HG03060 (cell line): ENCODE measurements around the gene SPATA31C1.
"Not testable (repeated sequence)": the region's sequence is repeated elsewhere in the genome, so short reads cannot be mapped to it uniquely, and the experiment has no call there.

Experiments used
- ATAC-seq: cut with Tn5 transposase; IDR thresholded peaks from one replicate; pipeline ENCODE4 v1.9.1; 2021; ENCODE audit warnings: low read depth, moderate number of reproducible peaks; ENCODE audit not compliant: unreplicated experiment

The SPATA31C1 gene

GRCh38 chr9:87886210-87886932, 31.4 kb upstream of the SPATA31C1 start:
- no peak for ATAC-seq

- ATAC-seq: no peak
Observed at GRCh38 chr9:87886933-87887505, 30.7 kb upstream of the SPATA31C1 start.

DNA sequence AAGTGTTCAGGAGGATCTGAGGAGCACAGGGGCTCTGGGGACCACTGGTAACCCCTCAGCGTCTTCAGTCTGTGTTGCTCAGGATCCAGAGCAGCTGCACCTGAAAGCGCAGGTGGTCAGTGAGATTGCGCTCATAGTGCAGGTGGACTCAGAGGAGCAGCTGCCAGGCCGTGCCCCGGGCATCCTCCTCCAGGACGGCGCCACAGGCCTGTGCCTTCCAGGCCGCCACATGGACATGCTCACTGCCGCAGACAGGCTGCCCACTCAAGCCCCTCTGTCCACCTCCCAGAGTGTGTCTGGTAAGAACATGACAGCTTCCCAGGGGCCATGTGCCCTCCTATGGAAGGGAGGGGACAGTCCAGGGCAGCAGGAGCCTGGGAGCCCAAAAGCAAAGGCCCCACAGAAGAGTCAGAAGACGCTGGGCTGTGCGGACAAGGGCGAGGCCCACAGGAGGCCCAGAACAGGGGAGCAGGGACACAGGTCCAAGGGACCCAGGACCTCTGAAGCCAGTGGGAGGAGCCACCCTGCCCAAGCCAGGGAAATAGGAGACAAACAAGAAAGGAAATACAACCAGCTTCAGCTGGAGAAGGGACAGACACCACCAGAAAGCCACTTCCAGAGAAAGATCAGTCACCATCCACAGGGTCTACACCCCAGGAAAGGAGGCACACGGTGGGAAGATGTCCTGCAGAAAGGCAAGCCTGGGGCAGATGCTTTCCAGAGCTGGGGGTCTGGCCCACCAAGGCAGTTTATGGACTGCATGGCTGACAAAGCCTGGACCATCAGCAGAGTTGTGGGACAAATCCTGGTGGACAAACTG, 29.9 kb upstream of the SPATA31C1 start:
- no peak for ATAC-seq

DNA sequence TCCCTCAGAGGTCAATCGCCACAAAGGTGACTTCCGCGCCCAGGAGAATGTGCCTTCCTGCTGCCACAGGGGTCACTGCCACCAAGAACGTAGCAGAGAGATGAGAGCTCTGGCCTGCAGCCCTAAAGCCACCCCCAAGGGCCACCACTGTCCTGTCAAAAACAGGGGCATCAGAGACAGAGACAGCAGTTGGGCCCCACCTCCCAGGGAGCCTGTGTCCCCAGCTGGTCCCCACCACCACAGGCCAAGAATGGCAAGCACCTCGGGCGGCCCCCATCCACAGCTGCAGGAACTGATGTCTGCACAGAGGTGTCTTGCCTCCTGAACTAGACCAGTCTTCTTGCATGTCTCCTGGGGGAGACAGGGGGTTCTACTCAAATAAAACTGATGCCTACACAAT, 29.3 kb upstream of the SPATA31C1 start:
- ATAC-seq: no peak

- ATAC-seq: no peak
Observed at GRCh38 chr9:87889065-87889881, 28.5 kb upstream of the SPATA31C1 start.

DNA sequence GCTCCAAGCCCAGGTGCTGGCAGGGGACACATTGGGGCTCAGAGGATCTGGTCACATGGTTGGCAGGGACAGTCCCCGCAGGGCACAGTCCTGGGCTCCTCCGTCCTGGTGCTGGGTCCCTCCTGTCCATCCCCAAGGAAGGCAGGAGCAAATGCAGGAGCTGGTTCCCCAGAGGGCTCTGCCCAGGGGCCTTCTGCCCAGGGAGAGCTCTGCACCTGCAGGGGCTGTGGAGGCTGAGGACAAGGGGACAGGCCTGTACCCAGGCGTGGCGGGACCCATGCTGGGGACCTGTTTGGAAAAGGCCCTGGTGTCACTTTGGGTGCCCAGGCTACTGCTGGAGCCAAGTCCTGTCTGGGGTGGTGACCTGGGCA, 27.9 kb upstream of the SPATA31C1 start:
- ATAC-seq: no peak

- ATAC-seq: no peak
Observed at GRCh38 chr9:87890837-87891236, 26.9 kb upstream of the SPATA31C1 start.

DNA sequence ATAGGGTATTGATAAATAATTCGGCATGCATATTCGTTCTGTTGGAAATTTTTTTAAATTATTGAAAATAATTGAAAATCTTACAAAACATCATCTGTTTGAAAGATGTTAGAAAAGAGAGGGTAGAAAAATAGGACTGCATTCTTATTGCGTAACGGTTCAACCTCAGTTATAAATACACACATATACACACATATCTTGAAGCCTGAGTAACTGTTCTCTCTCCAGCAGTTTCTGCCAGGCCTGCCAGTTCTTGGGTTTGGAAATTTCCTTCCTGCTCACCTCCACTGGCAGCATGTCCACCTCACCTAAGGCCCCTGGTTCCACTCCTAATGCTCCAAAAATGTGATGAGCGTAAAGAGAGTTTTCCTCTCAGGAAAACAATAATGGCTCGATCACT, 26.0 kb upstream of the SPATA31C1 start:
- ATAC-seq: no peak

DNA sequence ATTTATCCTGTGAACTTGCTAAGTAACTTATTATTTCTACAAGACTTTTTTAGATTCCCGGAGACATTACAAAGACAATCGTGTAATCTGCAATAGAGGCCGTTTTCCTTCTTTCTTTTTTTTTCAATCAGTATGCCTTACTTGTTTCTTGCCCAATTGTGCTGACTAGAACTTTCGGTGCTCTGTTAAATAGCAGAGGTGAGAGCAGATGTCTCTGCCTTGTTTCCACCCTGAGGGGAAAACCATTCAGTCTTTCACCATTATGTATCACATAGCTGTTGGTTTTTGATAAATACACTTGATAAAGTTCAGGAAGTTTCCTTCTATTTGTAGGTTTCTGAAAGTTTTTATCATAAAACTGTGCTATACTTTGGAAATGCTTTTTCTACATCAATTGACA, 24.8 kb upstream of the SPATA31C1 start:
- no peak for ATAC-seq

GRCh38 chr9:87894998-87895625, 22.6 kb upstream of the SPATA31C1 start:
- no peak for ATAC-seq

- ATAC-seq: no peak
Observed at GRCh38 chr9:87896891-87897290, 20.9 kb upstream of the SPATA31C1 start.

DNA sequence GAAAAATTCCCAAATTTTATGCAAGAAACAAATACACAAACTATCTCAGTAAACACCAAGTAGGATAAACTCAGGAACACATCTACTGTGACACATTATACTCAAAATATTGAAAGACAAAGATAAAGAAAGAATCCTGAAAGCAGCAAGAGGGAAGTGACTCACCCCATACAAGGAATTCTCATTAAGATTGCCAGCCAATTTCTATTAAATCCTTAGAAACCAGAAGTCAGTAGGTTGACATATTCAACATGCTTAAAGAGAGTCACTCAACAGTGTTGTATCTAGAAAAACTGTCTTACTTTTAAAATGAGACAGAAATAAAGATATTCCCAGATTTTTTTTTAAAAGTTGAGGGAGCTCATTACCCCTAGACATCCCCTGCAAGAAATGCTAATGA, 19.6 kb upstream of the SPATA31C1 start:
- ATAC-seq: no peak

- ATAC-seq: not testable (repeated sequence)
Observed at GRCh38 chr9:87902371-87902770, 15.4 kb upstream of the SPATA31C1 start.

GRCh38 chr9:87909310-87910041, 8.3 kb upstream of the SPATA31C1 start:
- ATAC-seq: no peak

DNA sequence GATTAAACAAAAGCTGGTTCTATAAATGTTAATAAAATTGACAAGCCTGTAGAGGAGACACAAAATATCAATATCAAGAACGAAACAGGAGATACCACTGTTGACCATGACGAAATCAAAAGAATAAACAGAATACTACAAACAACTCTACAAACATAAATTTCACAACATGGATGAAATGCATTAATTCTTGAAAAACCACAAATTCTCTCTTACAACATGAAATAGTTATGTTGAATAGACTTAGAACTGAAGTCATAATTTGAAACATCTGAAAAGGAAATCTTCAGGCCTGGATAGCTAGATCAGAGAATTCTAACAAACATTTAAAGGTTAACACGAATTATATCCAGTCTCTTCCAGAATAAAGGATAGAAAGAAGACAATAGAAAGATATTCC, 6.9 kb upstream of the SPATA31C1 start:
- no peak for ATAC-seq

GRCh38 chr9:87919013-87919412, 1.3 kb downstream of the SPATA31C1 start:
- not testable (repeated sequence) for ATAC-seq

DNA sequence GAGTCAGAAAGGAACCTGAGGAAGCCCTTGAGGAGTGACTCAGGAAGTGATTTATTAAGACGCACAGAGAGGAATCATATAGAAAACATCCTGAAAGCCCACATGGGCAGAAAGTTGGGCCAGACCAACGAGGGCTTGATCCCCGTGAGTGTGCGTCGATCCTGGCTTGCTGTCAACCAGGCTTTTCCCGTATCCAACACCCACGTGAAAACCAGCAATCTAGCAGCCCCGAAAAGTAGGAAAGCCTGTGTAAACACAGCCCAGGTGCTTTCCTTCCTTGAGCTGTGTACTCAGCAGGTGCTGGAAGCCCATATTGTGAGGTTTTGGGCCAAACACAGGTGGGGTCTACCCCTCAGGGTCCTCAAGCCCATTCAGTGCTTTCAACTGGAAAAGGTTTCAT, 3.8 kb downstream of the SPATA31C1 start:
- not testable (repeated sequence) for ATAC-seq

GRCh38 chr9:87923012-87923411, 5.2 kb downstream of the SPATA31C1 start:
- not testable (repeated sequence) for ATAC-seq

DNA sequence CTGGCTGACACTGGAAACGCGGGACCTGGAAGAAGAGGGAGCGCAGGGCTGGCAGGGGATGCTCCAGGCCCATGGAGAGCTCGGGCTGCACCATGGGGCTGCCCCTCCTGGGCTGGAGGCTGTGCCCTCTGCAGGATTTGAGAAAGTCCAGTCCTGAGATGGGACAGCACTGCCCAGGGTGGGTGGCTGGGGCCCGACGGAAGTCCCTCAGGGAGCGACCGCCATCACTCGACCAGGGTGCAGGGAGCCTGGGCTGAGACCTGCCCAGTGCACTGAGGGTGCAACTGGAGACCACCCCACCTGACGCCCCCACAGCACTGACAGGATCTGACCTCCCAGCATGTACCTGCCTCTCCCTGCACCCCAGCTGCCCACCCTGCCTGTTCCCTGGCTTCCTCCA, 7.1 kb downstream of the SPATA31C1 start:
- not testable (repeated sequence) for ATAC-seq

DNA sequence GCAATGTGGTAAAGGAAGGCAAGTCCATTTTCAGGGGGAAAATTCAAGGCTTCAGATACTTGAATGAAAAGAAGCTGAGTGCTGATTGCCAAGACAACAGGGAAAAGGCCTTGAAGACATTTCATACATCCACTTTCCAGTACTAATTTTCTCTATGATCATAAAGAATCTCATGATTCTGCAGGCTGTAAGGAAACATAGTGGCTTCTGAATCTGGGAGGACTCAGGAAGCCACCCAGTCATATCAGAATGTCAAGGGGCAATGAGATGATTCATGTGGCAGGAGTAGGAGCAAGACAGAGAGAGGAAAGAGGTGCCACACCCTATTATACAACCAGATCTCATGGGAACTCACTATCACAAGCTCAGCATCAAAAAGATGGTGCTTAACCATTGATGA, 11.4 kb downstream of the SPATA31C1 start:
- not testable (repeated sequence) for ATAC-seq
